Activated T-cell treated with anti-CD3 and anti-CD28 coated beads for 24 hours (primary cell): ENCODE measurements around the gene ENO4.

Experiments
- DNase-seq: peaks from one replicate; pipeline ENCODE4 v3.0.0-alpha.2; 2020; ENCODE audit warnings: low read depth

ENO4 gene

GRCh38 chr10:116870949-116871348, 21.6 kb downstream of the ENO4 start:
- DNase-seq: no peak

GRCh38 chr10:116873134-116873533, 23.8 kb downstream of the ENO4 start:
- DNase-seq: no peak

- DNase-seq: no peak
Measured at GRCh38 chr10:116875897-116876296, 26.6 kb downstream of the ENO4 start.

GRCh38 chr10:116877391-116877790, 28.1 kb downstream of the ENO4 start:
- DNase-seq: no peak

- no peak for DNase-seq
Measured at GRCh38 chr10:116878123-116878522, 28.8 kb downstream of the ENO4 start.

- no peak for DNase-seq
Measured at GRCh38 chr10:116879817-116880216, 30.5 kb downstream of the ENO4 start.

GRCh38 chr10:116880716-116881482, 31.6 kb downstream of the ENO4 start:
- no peak for DNase-seq

- no peak for DNase-seq
Measured at GRCh38 chr10:116882639-116883038, 33.3 kb downstream of the ENO4 start.

- DNase-seq: no peak
Measured at GRCh38 chr10:116886772-116887171, 37.5 kb downstream of the ENO4 start.

GRCh38 chr10:116888380-116889055, 39.2 kb downstream of the ENO4 start:
- no peak for DNase-seq

GRCh38 chr10:116889066-116889465, 39.8 kb downstream of the ENO4 start:
- DNase-seq: no peak

GRCh38 chr10:116891208-116891607, 41.9 kb downstream of the ENO4 start:
- DNase-seq: no peak

GRCh38 chr10:116892907-116893685, 43.8 kb downstream of the ENO4 start:
- DNase-seq: no peak

- no peak for DNase-seq
Measured at GRCh38 chr10:116893686-116894037, 44.4 kb downstream of the ENO4 start.

- no peak for DNase-seq
Measured at GRCh38 chr10:116899626-116900025, 50.3 kb downstream of the ENO4 start.

GRCh38 chr10:116905845-116906210, 56.5 kb downstream of the ENO4 start:
- DNase-seq: no peak

GRCh38 chr10:116907245-116907987, 58.1 kb downstream of the ENO4 start:
- no peak for DNase-seq

- DNase-seq: no peak
Measured at GRCh38 chr10:116909307-116909706, 60.0 kb downstream of the ENO4 start.

GRCh38 chr10:116910910-116911309, 61.6 kb downstream of the ENO4 start:
- DNase-seq: no peak

GRCh38 chr10:116912162-116912561, 62.9 kb downstream of the ENO4 start:
- DNase-seq: no peak

GRCh38 chr10:116913695-116914094, 64.4 kb downstream of the ENO4 start:
- no peak for DNase-seq

GRCh38 chr10:116915340-116915739, 66.0 kb downstream of the ENO4 start:
- DNase-seq: no peak
